ENCODE measurements around the gene SEMA3A. TPM values are rescaled to one million over a fixed set of nuclear protein-coding genes. Genes with fewer than 3 reads are reported as not detected.

Gene SEMA3A
- total and polyA plus RNA-seq, 2 experiments from 2014 or later: 19.8 to 46.4 TPM

- no peak for TF ChIP-seq ZNF462 (CRISPR knock-in tag; IDR thresholded peaks at IDR 0.05)
These were observed 56.2 kb downstream of the SEMA3A start (continued) for GRCh38 chr7:84138411-84138810.

GRCh38 chr7:84137812-84138211 lies 56.8 kb downstream of the SEMA3A start:
- Histone ChIP-seq H3K4me2 (no peak overlapping the region), H3K9me2 (ENCODE audit: insufficient read depth) (no peaks in the 10 kb centered on the region), H3F3A (replicated peaks; ENCODE audit: low read depth) (no peaks in the 10 kb centered on the region), H3K27ac (ENCODE audit: low read depth) (no peak overlapping the region), H3K4me3 (no peak overlapping the region), H3K79me2 (replicated peaks; ENCODE audit: insufficient read depth) (peaks cover 89% of the 10 kb centered on the region), H3K27me3 (ENCODE audit: insufficient read depth) (no peaks in the 10 kb centered on the region), H4K20me1 (replicated peaks; ENCODE audit: insufficient read depth) (no peaks in the 10 kb centered on the region), H3K4me1 (ENCODE audit: insufficient read depth) (peaks cover 43% of the 10 kb centered on the region), H3K36me3 (ENCODE audit: insufficient read depth) (peaks cover 7% of the 10 kb centered on the region; the same call in 1 of the 2 replicates), H2AFZ (no peak overlapping the region)
- Mint-ChIP-seq H3K4me1 (peaks cover 38% of the 10 kb centered on the region), H3K4me3 (no peak overlapping the region), H3K27me3 (ENCODE audit: insufficient read depth, low read depth, poor library complexity) (no peaks in the 10 kb centered on the region), H3K27ac (no peak overlapping the region), H3K36me3 (ENCODE audit: low read depth) (peaks cover 21% of the 10 kb centered on the region; the same call in 2 of the 3 replicates), H3K9me3 (no peaks in the 10 kb centered on the region)
- no peak for ATAC-seq
- DNase-seq (ENCODE audit: low spot score): no peak
- TF ChIP-seq STAT1 (IDR thresholded peaks at IDR 0.05; ENCODE audit: unreplicated experiment) (no peak), ETS1 (IDR thresholded peaks at IDR 0.05) (no peak), ZNF462 (CRISPR knock-in tag; IDR thresholded peaks at IDR 0.05) (no peak), ZNF331 (CRISPR knock-in tag; IDR thresholded peaks at IDR 0.05; ENCODE audit: low read depth) (no peak), ZNF114 (CRISPR knock-in tag; IDR thresholded peaks at IDR 0.05) (no peak), JUNB (IDR thresholded peaks at IDR 0.05; ENCODE audit: unreplicated experiment) (no peak), CREB1 (CRISPR knock-in tag; IDR thresholded peaks at IDR 0.05; ENCODE audit: low read depth) (no peak), NANOG (IDR thresholded peaks at IDR 0.05; ENCODE audit: borderline replicate concordance) (no peak), EZH2phosphoT487 (IDR thresholded peaks at IDR 0.05; ENCODE audit: unreplicated experiment) (no peak)
